IMR-90 (cell line): Measurements from ENCODE around the gene CRTAP. TPM values are rescaled to one million over a fixed set of nuclear protein-coding genes. Genes with fewer than 3 reads are reported as not detected.

Source experiments
- ATAC-seq: fragments of 200-7000 bp; cut with Tn5 transposase; 2 replicates; pipeline ENCODE4 v1.9.1; 2020; ENCODE audit warnings: low read depth, mild to moderate bottlenecking, moderate library complexity
- BruUV-seq: library from RNA; stranded (reverse); fragments of 400-500 nt; replicated peaks from 2 replicates; lab custom pipeline; 2021; lab: Mats Ljungman, UMichigan
- CTCF ChIA-PET: fragments of 300-600 bp; formaldehyde crosslinking; extraction: SDS; loops from one replicate; lab custom pipeline; 2021; ENCODE audit warnings: antibody characterized with exemption; lab: Yijun Ruan, JAX
- POLR2A ChIA-PET: fragments of 300-600 bp; sonication (Branson Sonifier 250); formaldehyde crosslinking; loops from one replicate; lab custom pipeline; 2022; ENCODE audit warnings: antibody characterized with exemption; ENCODE audit not compliant: unreplicated experiment; lab: Charles Lee
- DNase-seq: peaks from one replicate; pipeline ENCODE4 v3.0.0; 2013
- H2AFZ ChIP-seq: replicated peaks from 2 replicates; pipeline ENCODE3; 2013; ENCODE audit warnings: low read length, mild to moderate bottlenecking; ENCODE audit not compliant: poor library complexity
- H2AK5ac ChIP-seq: 2 replicates; pipeline ENCODE4 v1.6.1; 2013; ENCODE audit warnings: low read depth, low read length, inconsistent platforms
- H2AK9ac ChIP-seq: replicated peaks from 2 replicates; pipeline ENCODE3; 2013; ENCODE audit warnings: mild to moderate bottlenecking, low read depth, low read length, moderate library complexity; ENCODE audit not compliant: poor library complexity
- H2BK120ac ChIP-seq: 2 replicates; pipeline ENCODE4 v1.6.1; 2013; ENCODE audit warnings: low read depth, low read length, inconsistent platforms
- H2BK15ac ChIP-seq: 3 replicates; pipeline ENCODE4 v1.6.1; 2013; ENCODE audit warnings: low read depth, low read length, inconsistent platforms
- H2BK20ac ChIP-seq: 2 replicates; pipeline ENCODE4 v1.6.1; 2013; ENCODE audit warnings: low read depth, mild to moderate bottlenecking, inconsistent platforms, low read length, moderate library complexity
- H2BK5ac ChIP-seq: 2 replicates; pipeline ENCODE4 v1.6.1; 2013; ENCODE audit warnings: mild to moderate bottlenecking, low read depth, low read length, inconsistent platforms; ENCODE audit not compliant: poor library complexity, severe bottlenecking
- H3K14ac ChIP-seq: replicated peaks from 2 replicates; pipeline ENCODE4 v1.6.1; 2013; ENCODE audit warnings: low read depth, low read length, inconsistent platforms
- H3K18ac ChIP-seq: 2 replicates; pipeline ENCODE4 v1.6.1; 2013; ENCODE audit warnings: low read depth, low read length, control low read depth
- H3K23ac ChIP-seq: 2 replicates; pipeline ENCODE4 v1.6.1; 2013; ENCODE audit warnings: low read depth, low read length, inconsistent platforms
- H3K27ac ChIP-seq: 2 replicates; pipeline ENCODE4 v1.5.1; 2013; ENCODE audit warnings: mild to moderate bottlenecking, control low read depth, low read length; ENCODE audit not compliant: insufficient read depth
- H3K27me3 ChIP-seq: 2 replicates; pipeline ENCODE4 v1.6.1; 2013; ENCODE audit warnings: low read length; ENCODE audit not compliant: control insufficient read depth, insufficient read depth
- H3K36me3 ChIP-seq: 2 replicates; pipeline ENCODE4 v1.6.1; 2013; ENCODE audit warnings: low read length, mixed read lengths; ENCODE audit not compliant: control insufficient read depth, insufficient read depth
- H3K4ac ChIP-seq: 2 replicates; pipeline ENCODE4 v1.6.1; 2013; ENCODE audit warnings: low read depth, low read length, inconsistent platforms
- H3K4me1 ChIP-seq: 2 replicates; pipeline ENCODE4 v1.6.1; 2013; ENCODE audit warnings: low read length, mixed read lengths; ENCODE audit not compliant: control insufficient read depth, insufficient read depth
- H3K4me2 ChIP-seq: 2 replicates; pipeline ENCODE4 v1.6.1; 2013; ENCODE audit warnings: low read depth, mild to moderate bottlenecking, control low read depth, low read length, moderate library complexity
- H3K4me3 ChIP-seq: 2 replicates; pipeline ENCODE4 v1.5.1; 2013; ENCODE audit warnings: low read depth, mild to moderate bottlenecking, control low read depth, low read length, moderate library complexity; ENCODE audit not compliant: insufficient read depth
- H3K56ac ChIP-seq: 2 replicates; pipeline ENCODE4 v1.6.1; 2013; ENCODE audit warnings: low read length, inconsistent platforms; ENCODE audit not compliant: insufficient read depth; ENCODE audit errors: extremely low read depth
- H3K79me1 ChIP-seq, 2 experiments: 2 replicates each; pipeline ENCODE4 v1.6.1; 2013; ENCODE audit warnings: low read length in 2 of 2, inconsistent platforms in 1 of 2, low read depth in 1 of 2
- H3K9ac ChIP-seq: 2 replicates; pipeline ENCODE4 v1.6.1; 2013; ENCODE audit warnings: low read depth, low read length, control low read depth
- H3K9me1 ChIP-seq: 2 replicates; pipeline ENCODE4 v1.6.1; 2013; ENCODE audit warnings: low read length, inconsistent platforms; ENCODE audit not compliant: insufficient read depth
- H3K9me3 ChIP-seq: 2 replicates; pipeline ENCODE4 v1.6.1; 2013; ENCODE audit warnings: low read length; ENCODE audit not compliant: control insufficient read depth, insufficient read depth
- H4K20me1 ChIP-seq: 2 replicates; pipeline ENCODE4 v1.6.1; 2013; ENCODE audit warnings: low read length, inconsistent platforms; ENCODE audit not compliant: insufficient read depth
- H4K5ac ChIP-seq: 2 replicates; pipeline ENCODE4 v1.6.1; 2013; ENCODE audit warnings: mild to moderate bottlenecking, low read depth, low read length, control low read depth
- H4K8ac ChIP-seq, 2 experiments: 2 replicates each; pipeline ENCODE4 v1.6.1; 2013; ENCODE audit warnings: low read depth in 2 of 2, low read length in 2 of 2, control low read depth in 1 of 2, inconsistent platforms in 1 of 2
- H4K91ac ChIP-seq: 2 replicates; pipeline ENCODE4 v1.6.1; 2013; ENCODE audit warnings: low read depth, low read length, inconsistent platforms; ENCODE audit not compliant: insufficient read depth
- CEBPB ChIP-seq: IDR thresholded peaks from 2 replicates; pipeline ENCODE4 v1.6.1; 2012; ENCODE audit warnings: low read depth, low read length, improper control_type of control experiment
- ELK1 ChIP-seq: fragments of 150-350 bp; IDR thresholded peaks from 2 replicates; pipeline ENCODE4 v1.6.1; 2016; ENCODE audit warnings: low read depth, mild to moderate bottlenecking, low read length, moderate library complexity, borderline replicate concordance
- FOS ChIP-seq: fragments of 150-350 bp; IDR thresholded peaks from 2 replicates; pipeline ENCODE4 v1.6.1; 2016; ENCODE audit warnings: low read depth, low read length
- MAZ ChIP-seq: IDR thresholded peaks from 2 replicates; pipeline ENCODE4 v1.6.1; 2012; ENCODE audit warnings: low read depth, mild to moderate bottlenecking, low read length, improper control_type of control experiment, moderate library complexity, borderline replicate concordance
- RFX5 ChIP-seq: IDR thresholded peaks from 2 replicates; pipeline ENCODE4 v1.8.0; 2012; ENCODE audit warnings: low read depth, mild to moderate bottlenecking, low read length, moderate library complexity
- SMC3 ChIP-seq: fragments of 150-350 bp; IDR thresholded peaks from 2 replicates; pipeline ENCODE4 v1.6.1; 2016; ENCODE audit warnings: low read depth, mild to moderate bottlenecking, antibody characterized with exemption, low read length, moderate library complexity
- WGBS, 2 experiments: methylation state at CpG; one replicate each; pipeline versions ENCODE4 v1.1.5 to v1.1.7; 2013; ENCODE audit warnings: missing lambda C conversion rate in 2 of 2; ENCODE audit not compliant: insufficient read length in 1 of 2; ENCODE audit errors: extremely low coverage in 2 of 2; 5-methylcytosine and 5-hydroxymethylcytosine counted together
- dilution Hi-C: fragments of 300-500 bp; cut with HindIII; formaldehyde crosslinking; loops from one replicate; pipeline ENCODE4 v1.14.3; 2018; ENCODE audit warnings: low sequenced_read_pairs; ENCODE audit not compliant: unreplicated experiment
- in situ Hi-C: fragments of 300-500 bp; cut with MboI; formaldehyde crosslinking; loops from 3 replicates; pipeline ENCODE4 v1.14.3; 2019; ENCODE audit warnings: low sequenced_read_pairs, inconsistent platforms, mixed read lengths
- intact Hi-C: fragments of 100-400 bp; cut with micrococcal nuclease; formaldehyde crosslinking; loops from 2 replicates; pipeline ENCODE4 v1.10.0; 2022
- polyA plus RNA-seq, 3 experiments: library from polyadenylated mRNA; depleted of rRNA; stranded (reverse); fragments of >200 nt; gene quantifications; 2 replicates each; pipeline ENCODE4 v1.2.3, GENCODE V29; 2012; ENCODE audit warnings: low replicate concordance in 1 of 3
- total RNA-seq: library from RNA; depleted of rRNA; stranded (reverse); fragments of >200 nt; gene quantifications from 2 replicates; pipeline ENCODE4 v1.2.3, GENCODE V29; 2012

Gene CRTAP
- total and polyA plus RNA-seq, 2 of the 4 experiments (the other 2 are of a cell fraction): 108 to 205 TPM

GRCh38 chr3:33071946-33072345 is 41.9 kb upstream of the CRTAP start:
- no TSS peak for BruUV-seq
- CTCF ChIA-PET: no interaction called here

More at GRCh38 chr3:33071946-33072345, 41.9 kb upstream of the CRTAP start:
- Histone ChIP-seq H2AK5ac (no peak overlapping the region), H3K23ac (no peak overlapping the region), H3K4ac (no peak overlapping the region), H4K91ac (no peak overlapping the region), H3K9me1 (peaks cover 2% of the 10 kb centered on the region; the same call in 1 of the 2 replicates), H4K20me1 (peaks cover 8% of the 10 kb centered on the region; the same call in 1 of the 2 replicates), H3K36me3 (peaks cover 15% of the 10 kb centered on the region), H4K8ac (no peak overlapping the region), H3K4me2 (no peak overlapping the region), H3K27ac (no peak overlapping the region), H3K27me3 (no peaks in the 10 kb centered on the region), H2BK20ac (no peak overlapping the region), H3K56ac (no peak overlapping the region), H3K9me3 (no peaks in the 10 kb centered on the region), H2AK9ac (no peak overlapping the region), H3K18ac (no peak overlapping the region), H2BK5ac (no peak overlapping the region), H3K9ac (no peak overlapping the region), H2BK15ac (no peak overlapping the region), H3K79me1 (peaks cover 4 to 20% of the 10 kb centered on the region in 2 experiments; a peak in 2 of 4 replicates), H2AFZ (no peak overlapping the region), H3K4me1 (no peaks in the 10 kb centered on the region), H2BK120ac (no peak overlapping the region), H3K4me3 (no peak overlapping the region), H3K14ac (no peak overlapping the region), H4K5ac (no peak overlapping the region)
- in situ Hi-C loops: loop anchor here (5.0 kb wide), 1 partner anchor 120 kb away; the partner anchor contains the start of gene CCR4
- intact Hi-C loops: loop anchor here (10.0 kb wide), 1 partner anchor 337 kb away; no protein-coding TSS in a partner anchor
- ATAC-seq: no peak
- TF ChIP-seq CEBPB (no peak), RFX5 (no peak), SMC3 (no peak), MAZ (no peak), ELK1 (no peak), FOS (no peak)
- WGBS, 2 experiments: no CpG with 5 or more reads among the region's 1 CpG
- dilution Hi-C loops: no loop called here
- POLR2A ChIA-PET: no interaction called here
- no peak for DNase-seq
